HepG2 (cell line): ENCODE results near the gene CCL4. TPM values are rescaled to one million over a fixed set of nuclear protein-coding genes. Genes with fewer than 3 reads are reported as not detected.

Source experiments
- ATAC-seq: fragments of 200-7000 bp; cut with Tn5 transposase; 3 replicates; pipeline ENCODE4 v1.9.1; 2020; ENCODE audit warnings: mild to moderate bottlenecking, moderate library complexity
- BruUV-seq: library from RNA; stranded (reverse); fragments of 400-500 nt; replicated peaks from 2 replicates; lab custom pipeline; 2021; lab: Mats Ljungman, UMichigan
- CTCF ChIA-PET: fragments of 300-600 bp; formaldehyde crosslinking; extraction: SDS; loops from one replicate; lab custom pipeline; 2021; ENCODE audit warnings: low total read pairs, inconsistent platforms, low intra/inter-chr PET ratio; lab: Yijun Ruan, JAX
- POLR2A ChIA-PET: fragments of 350-600 bp; sonication (Branson Sonifier 250); formaldehyde crosslinking; loops from one replicate; lab custom pipeline; 2020; ENCODE audit warnings: antibody characterized with exemption, inconsistent platforms; lab: Yijun Ruan, JAX
- DNase-seq: peaks from one replicate; pipeline ENCODE4 v3.0.0-alpha.2; 2015; ENCODE audit warnings: low spot score
- FAIRE-seq: peaks from 3 replicates; lab custom pipeline; 2011; peaks lifted over from hg19 to GRCh38; lab: Jason Lieb, UNC
- H2AFZ ChIP-seq: one replicate; pipeline ENCODE4 v1.6.1; 2011; ENCODE audit warnings: low read length, inconsistent platforms
- H3K27ac ChIP-seq: fragments of 300-600 bp; 3 replicates; pipeline ENCODE4 v1.8.0; 2011; ENCODE audit warnings: mixed run types, mild to moderate bottlenecking, mixed read lengths, low read length, inconsistent platforms; ENCODE audit not compliant: insufficient read depth; ENCODE audit errors: extremely low read length
- H3K27me3 ChIP-seq, 2 experiments: fragments of 200-600 bp in 1 of 2; 2 replicates in 1 of 2; 3 replicates in 1 of 2; pipeline versions ENCODE4 v1.6.0 to v1.8.0; 2011; ENCODE audit warnings: low read length in 2 of 2, mild to moderate bottlenecking in 2 of 2, moderate library complexity in 2 of 2, inconsistent platforms in 1 of 2; ENCODE audit not compliant: insufficient read depth in 2 of 2, control insufficient read depth in 1 of 2
- H3K36me3 ChIP-seq, 2 experiments: fragments of 200-600 bp in 1 of 2; replicated peaks in 1 of 2; 2 replicates in 1 of 2; 3 replicates in 1 of 2; pipeline versions ENCODE4 v1.5.1 to v1.8.0; 2011; ENCODE audit warnings: low read length in 2 of 2, inconsistent platforms in 1 of 2; ENCODE audit not compliant: insufficient read depth in 2 of 2, control insufficient read depth in 1 of 2
- H3K4me1 ChIP-seq: 2 replicates; pipeline ENCODE4 v1.5.1; 2012; ENCODE audit warnings: low read length, inconsistent platforms; ENCODE audit not compliant: insufficient read depth
- H3K4me2 ChIP-seq: 2 replicates; pipeline ENCODE4 v1.6.0; 2011; ENCODE audit warnings: low read depth, low read length, inconsistent platforms
- H3K4me3 ChIP-seq, 3 experiments: fragments of 200-600 bp in 1 of 3; sonication (generic), shearing (Covaris generic) in 1 of 3; replicated peaks in 1 of 3; 2 replicates each; pipeline ENCODE4 v1.5.1; 2011 to 2016; ENCODE audit warnings: low read length in 3 of 3, inconsistent platforms in 2 of 3, low read depth in 2 of 3, mild to moderate bottlenecking in 2 of 3, control low read depth in 1 of 3, mixed read lengths in 1 of 3; ENCODE audit not compliant: insufficient read depth in 1 of 3
- H3K79me2 ChIP-seq: one replicate; pipeline ENCODE4 v1.6.1; 2011; ENCODE audit warnings: low read length, inconsistent platforms; ENCODE audit not compliant: insufficient read depth
- H3K9ac ChIP-seq: 2 replicates; pipeline ENCODE4 v1.6.0; 2011; ENCODE audit warnings: mild to moderate bottlenecking, low read depth, low read length, inconsistent platforms; ENCODE audit not compliant: insufficient read depth
- H3K9me3 ChIP-seq: 2 replicates; pipeline ENCODE4 v1.5.1; 2012; ENCODE audit warnings: mild to moderate bottlenecking, low read length
- H4K20me1 ChIP-seq: 2 replicates; pipeline ENCODE4 v1.6.0; 2011; ENCODE audit warnings: inconsistent platforms, mild to moderate bottlenecking, low read length, moderate library complexity; ENCODE audit not compliant: insufficient read depth
- ARNTL ChIP-seq: sonication (generic); formaldehyde crosslinking; IDR thresholded peaks from 2 replicates; pipeline ENCODE4 v1.4.0; 2020; ENCODE audit warnings: mild to moderate bottlenecking, missing genetic modification reagents
- GATAD2A ChIP-seq: IDR thresholded peaks from 2 replicates; pipeline ENCODE4 v1.6.1; 2016
- GRHL1 ChIP-seq: sonication (generic); formaldehyde crosslinking; conservative IDR thresholded peaks from 2 replicates; pipeline ENCODE4 v1.8.0; 2022; ENCODE audit warnings: missing genetic modification reagents
- HNF4A ChIP-seq: sonication (generic); formaldehyde crosslinking; IDR thresholded peaks from 2 replicates; pipeline ENCODE4 v1.4.0; 2020; ENCODE audit warnings: missing genetic modification reagents
- HOXA7 ChIP-seq: sonication (generic); formaldehyde crosslinking; IDR thresholded peaks from 2 replicates; pipeline ENCODE4 v1.8.1; 2022; ENCODE audit warnings: mild to moderate bottlenecking, missing genetic modification reagents, moderate library complexity
- KDM2A ChIP-seq: sonication (generic); formaldehyde crosslinking; IDR thresholded peaks from 2 replicates; pipeline ENCODE4 v1.4.0; 2020; ENCODE audit warnings: low read depth, missing genetic modification reagents, borderline replicate concordance
- MYPOP ChIP-seq: sonication (generic); formaldehyde crosslinking; IDR thresholded peaks from 2 replicates; pipeline ENCODE4 v1.8.1; 2023; ENCODE audit warnings: mild to moderate bottlenecking, moderate library complexity, missing genetic modification reagents
- TRIM24 ChIP-seq: sonication (generic); formaldehyde crosslinking; IDR thresholded peaks from 2 replicates; pipeline ENCODE4 v1.8.0; 2022; ENCODE audit warnings: mild to moderate bottlenecking, missing genetic modification reagents
- ZNF143 ChIP-seq: sonication (generic); formaldehyde crosslinking; IDR thresholded peaks from 2 replicates; pipeline ENCODE4 v1.4.0; 2020; ENCODE audit warnings: missing genetic modification reagents
- ZNF382 ChIP-seq: sonication (generic); formaldehyde crosslinking; IDR thresholded peaks from 2 replicates; pipeline ENCODE4 v1.5.0; 2020; ENCODE audit warnings: missing genetic modification reagents, mild to moderate bottlenecking, borderline replicate concordance
- ZNF501 ChIP-seq: sonication (generic); formaldehyde crosslinking; IDR thresholded peaks from 2 replicates; pipeline ENCODE4 v1.5.1; 2020; ENCODE audit warnings: mild to moderate bottlenecking, moderate library complexity, missing genetic modification reagents
- ZNF746 ChIP-seq: sonication (generic); formaldehyde crosslinking; IDR thresholded peaks from 2 replicates; pipeline ENCODE4 v1.8.0; 2022; ENCODE audit warnings: mild to moderate bottlenecking, missing genetic modification reagents
- whole genome bisulfite sequencing: methylation state at CpG from one replicate; pipeline ENCODE4 v1.1.6; 2017; ENCODE audit warnings: low lambda C conversion rate; 5-methylcytosine and 5-hydroxymethylcytosine counted together
- in situ Hi-C: cut with HindIII; loops from 2 replicates; pipeline ENCODE4 v1.10.0; 2017; ENCODE audit warnings: low pct_unique_long_range_greater_than_20kb; ENCODE audit not compliant: extremely low pct_ligation_motif_present
- intact Hi-C: fragments of 100-400 bp; cut with micrococcal nuclease; formaldehyde crosslinking; loops from one replicate; pipeline ENCODE4 v1.10.0; 2022; ENCODE audit not compliant: unreplicated experiment
- polyA plus RNA-seq, 8 experiments: library from polyadenylated mRNA; depleted of rRNA in 3 of 8; stranded (reverse) in 7 of 8; unstranded in 1 of 8; fragments of >200 nt; fragmentation: Illumina TruSeq in 4 of 8; extraction: Trizol in 4 of 8; gene quantifications; 2 replicates each; pipeline versions ENCODE4 v1.2.1 to v1.2.3, GENCODE V29; 2011 to 2016; ENCODE audit warnings: low read depth in 4 of 8, missing spikeins in 1 of 8, mixed read lengths in 1 of 8; ENCODE audit not compliant: insufficient read depth in 1 of 8
- total RNA-seq, 5 experiments: library from RNA; depleted of rRNA; stranded (reverse); fragments of >200 nt; fragmentation: Illumina TruSeq; extraction: Trizol; gene quantifications; 2 replicates each; pipeline ENCODE4 v1.2.3, GENCODE V29; 2016; ENCODE audit warnings: low read depth in 1 of 5

The CCL4 gene
- total and polyA plus RNA-seq, 2 of the 13 experiments (the other 11 are each of a cell fraction or from before 2014, with no cell fraction given): not detected

GRCh38 chr17:36149296-36149820, 45.7 kb downstream of the CCL4 start:
- 34% methylated on average over 8 of the region's 11 CpGs for WGBS
- no peak overlapping the region for H3K27ac ChIP-seq
- H3K36me3 ChIP-seq: no peaks in the 10 kb centered on the region
- ATAC-seq (no peak), FAIRE-seq (no peak), DNase-seq (no peak)
- no peaks in the 10 kb centered on the region; a peak in 2 of 5 replicates for H3K27me3 ChIP-seq
- ChIA-PET POLR2A (interaction anchor here (1.1 kb wide), 1 partner anchor 167 kb away, joined by 3 read pairs; the partner anchor contains the start of gene CCL16), CTCF (interaction anchor here (1.4 to 3.1 kb wide), 5 partner anchors 77 to 300 kb away, joined by 3 to 38 read pairs (median 8); partner anchors contain the start of gene CCL16)
- H3K79me2 ChIP-seq: no peaks in the 10 kb centered on the region
- no TSS peak for BruUV-seq
- no peaks in the 10 kb centered on the region for H3K9me3 ChIP-seq
- H3K4me2 ChIP-seq: no peak overlapping the region
- intact Hi-C loops: loop anchor here (1.0 kb wide), 2 partner anchors 180 to 202 kb away; no protein-coding TSS in a partner anchor
- 0 out of 2 replicates have a peak, but pooled peaks cover 8% of the 10 kb centered on the region for H3K4me1 ChIP-seq
- TF ChIP-seq HOXA7 (CRISPR knock-in tag): no peak
- TF ChIP-seq GRHL1 (CRISPR knock-in tag): no peak
- peak; percentile 17; the same call in 1 of the 2 replicates for TF ChIP-seq ZNF501 (CRISPR knock-in tag)
- H4K20me1 ChIP-seq: no peaks in the 10 kb centered on the region
- in situ Hi-C loops: loop anchor here (5.0 kb wide), 1 partner anchor 177 kb away; no protein-coding TSS in a partner anchor
- no peak overlapping the region for H3K9ac ChIP-seq
- no peak overlapping the region for H2AFZ ChIP-seq
- no peak overlapping the region for H3K4me3 ChIP-seq

- in situ Hi-C loops: no loop called here
- TF ChIP-seq ZNF143 (CRISPR knock-in tag): no peak
- no peak for TF ChIP-seq ARNTL (CRISPR knock-in tag)
- TF ChIP-seq ZNF382 (CRISPR knock-in tag): no peak
- no peak for TF ChIP-seq MYPOP (CRISPR knock-in tag)
- TF ChIP-seq GATAD2A (CRISPR knock-in tag): no peak
- TF ChIP-seq KDM2A: no peak
- TF ChIP-seq TRIM24 (CRISPR knock-in tag): no peak
- TF ChIP-seq HNF4A (CRISPR knock-in tag): no peak
- TF ChIP-seq ZNF746 (CRISPR knock-in tag): no peak
- 0 out of 2 replicates have a peak, but pooled peaks cover under 1% of the 10 kb centered on the region for H3K4me1 ChIP-seq
- no TSS peak for BruUV-seq
- H3K9ac ChIP-seq: no peak overlapping the region
- H3K79me2 ChIP-seq: no peaks in the 10 kb centered on the region
- H2AFZ ChIP-seq: no peak overlapping the region
- ChIA-PET CTCF (no interaction called here), POLR2A (no interaction called here)
- H3K4me3 ChIP-seq: no peak overlapping the region
- FAIRE-seq: no peak
- H3K36me3 ChIP-seq: no peaks in the 10 kb centered on the region
- H3K4me2 ChIP-seq: no peak overlapping the region
- H3K9me3 ChIP-seq: no peaks in the 10 kb centered on the region
- H3K27ac ChIP-seq: no peak overlapping the region
- no peaks in the 10 kb centered on the region; a peak in 2 of 5 replicates for H3K27me3 ChIP-seq
- H4K20me1 ChIP-seq: no peaks in the 10 kb centered on the region
- intact Hi-C loops: no loop called here
- ATAC-seq: no peak
- WGBS: 1% methylated on average over 4 of the region's 4 CpGs
- DNase-seq: no peak
Observed at GRCh38 chr17:36151891-36152638, 48.4 kb downstream of the CCL4 start.
